D341Med (cell line): ENCODE measurements around the gene FGFRL1.
A peak's percentile ranks its signal among the peaks of the same experiment; 100 is the strongest.

Experiments used
- DNase-seq: peaks from one replicate; pipeline ENCODE4 v3.0.0; 2012; ENCODE audit warnings: low spot score

The FGFRL1 gene, protein sequence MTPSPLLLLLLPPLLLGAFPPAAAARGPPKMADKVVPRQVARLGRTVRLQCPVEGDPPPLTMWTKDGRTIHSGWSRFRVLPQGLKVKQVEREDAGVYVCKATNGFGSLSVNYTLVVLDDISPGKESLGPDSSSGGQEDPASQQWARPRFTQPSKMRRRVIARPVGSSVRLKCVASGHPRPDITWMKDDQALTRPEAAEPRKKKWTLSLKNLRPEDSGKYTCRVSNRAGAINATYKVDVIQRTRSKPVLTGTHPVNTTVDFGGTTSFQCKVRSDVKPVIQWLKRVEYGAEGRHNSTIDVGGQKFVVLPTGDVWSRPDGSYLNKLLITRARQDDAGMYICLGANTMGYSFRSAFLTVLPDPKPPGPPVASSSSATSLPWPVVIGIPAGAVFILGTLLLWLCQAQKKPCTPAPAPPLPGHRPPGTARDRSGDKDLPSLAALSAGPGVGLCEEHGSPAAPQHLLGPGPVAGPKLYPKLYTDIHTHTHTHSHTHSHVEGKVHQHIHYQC

DNA sequence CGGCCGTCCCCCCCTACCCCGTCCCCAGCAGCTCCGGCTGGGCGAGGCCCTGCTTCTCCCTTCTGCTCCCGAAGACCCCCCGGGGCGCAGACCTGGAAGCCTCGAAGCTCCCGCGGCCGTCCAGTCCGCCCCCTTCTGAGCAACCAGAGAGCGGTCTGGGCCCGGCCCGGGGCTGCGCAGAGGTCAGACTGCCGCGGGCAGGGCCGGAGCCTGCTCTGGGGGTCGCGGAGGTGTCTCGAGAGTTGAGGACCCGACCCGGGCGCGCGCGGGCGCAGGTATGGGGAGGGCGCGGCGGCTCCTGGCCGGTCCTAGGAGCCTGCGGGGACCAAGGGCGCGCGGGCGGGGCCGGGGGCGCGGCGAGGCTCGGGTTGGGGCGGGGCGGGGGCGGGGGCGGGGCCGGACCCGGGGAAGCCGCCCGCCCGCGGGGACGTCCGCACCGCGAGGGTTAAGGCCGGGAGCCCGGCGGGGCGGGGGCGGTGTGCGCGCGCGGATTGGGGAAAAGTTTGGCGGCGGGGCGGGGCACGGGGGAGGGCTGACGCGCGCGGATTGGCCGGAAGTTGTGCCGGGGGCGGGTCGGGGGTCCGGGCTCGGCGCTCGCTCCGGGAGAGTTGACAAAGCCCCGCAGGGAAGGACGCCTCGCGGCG is at the start of gene FGFRL1:
Gene FGFRL1, plus strand, starts transcription at position 605 of the 644 bp plus-strand sequence. CDS start 860 bp downstream, outside the sequence.
- peak; percentile 94 for DNase-seq

DNA sequence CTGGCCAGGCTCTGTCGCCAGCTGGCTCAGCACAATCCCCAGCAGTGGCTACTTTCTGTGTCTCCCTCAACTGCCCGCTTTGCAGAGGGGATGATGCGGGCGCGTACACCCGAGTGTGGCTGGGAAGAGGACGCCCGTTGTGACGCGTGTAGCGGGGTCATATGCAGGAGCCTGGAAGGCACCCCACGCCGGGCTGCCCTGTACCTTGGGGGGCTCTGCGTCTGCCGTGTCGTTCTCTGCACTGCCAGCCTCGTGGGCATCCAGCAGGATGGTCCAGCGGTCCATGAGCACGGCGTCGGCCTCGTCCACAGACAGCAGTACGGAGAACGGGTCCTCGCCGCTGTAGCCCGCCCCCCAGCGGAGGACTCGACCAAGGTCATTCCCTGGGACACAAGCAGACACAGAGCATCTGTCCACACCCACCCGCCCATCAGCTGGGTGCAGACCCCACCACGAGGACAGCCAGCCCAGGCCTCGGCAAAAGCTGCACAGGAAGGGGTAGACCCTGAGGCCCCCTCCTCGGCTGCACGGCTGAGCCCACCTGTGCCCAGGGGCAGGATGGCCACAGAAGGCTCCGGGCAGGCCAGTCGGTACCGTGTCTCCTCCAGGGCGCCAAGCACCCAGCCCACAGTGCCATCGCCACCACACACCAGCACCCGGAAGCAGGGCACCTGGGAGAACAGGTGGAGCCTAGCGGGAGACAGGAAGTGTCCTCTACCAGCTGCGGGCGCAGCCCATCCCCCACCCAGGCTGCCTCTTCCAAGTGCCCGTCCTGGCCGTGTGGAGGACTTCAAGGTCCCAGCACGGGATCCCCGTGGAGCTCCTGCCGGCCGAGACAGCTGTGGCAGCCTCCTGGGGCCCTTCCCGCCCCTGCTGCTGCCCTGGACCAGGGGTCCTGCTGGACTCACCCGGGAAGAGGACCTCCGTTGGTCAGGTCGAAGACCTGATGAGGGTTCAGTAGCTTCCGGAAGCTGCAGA is 48.9 kb upstream of the FGFRL1 start:
- DNase-seq, result no peak

DNA sequence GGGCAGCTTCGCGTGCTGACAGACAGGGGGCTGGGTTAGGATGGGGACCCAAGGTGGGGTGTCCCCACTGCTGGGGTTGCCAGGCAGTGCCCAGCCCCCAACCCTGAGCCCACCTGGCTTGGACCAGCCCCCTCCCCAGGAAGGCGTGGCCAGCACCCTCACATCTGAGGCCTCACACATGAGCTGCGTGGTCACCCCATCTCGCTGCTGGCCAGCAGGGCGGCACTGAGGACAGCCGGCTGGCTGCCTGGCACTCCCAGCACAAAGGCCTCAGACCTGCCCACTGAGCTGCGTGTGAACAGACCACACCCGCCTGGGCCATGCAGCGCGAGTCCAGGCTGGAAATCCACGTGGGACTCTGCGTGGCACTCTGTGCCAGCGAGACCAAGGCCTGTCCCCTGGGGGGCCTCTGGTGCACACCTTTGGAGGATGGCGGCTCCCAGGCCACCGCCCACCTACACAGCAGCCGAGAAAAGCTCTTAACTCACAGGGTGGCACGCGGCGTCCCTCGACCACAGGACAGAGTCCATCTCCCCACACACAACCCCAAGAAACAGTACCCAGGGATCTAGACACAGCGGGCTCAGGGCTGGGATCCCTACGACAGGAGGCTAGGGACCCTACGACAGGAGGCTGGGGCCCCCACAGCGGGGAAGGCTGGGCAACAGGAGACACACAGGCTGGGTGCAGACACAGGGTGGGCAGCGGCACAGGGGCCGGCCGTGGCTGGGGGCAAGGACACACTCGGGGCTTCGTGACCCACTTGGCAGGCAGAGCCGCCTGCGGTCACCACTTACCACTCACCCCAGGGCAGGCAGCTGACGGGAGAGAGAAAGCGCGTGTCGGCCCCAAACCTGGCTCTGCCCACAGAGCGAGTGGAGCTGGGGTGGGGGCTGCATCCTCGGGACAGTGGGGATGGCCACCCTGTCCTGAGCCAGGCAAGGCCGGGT is 47.9 kb upstream of the FGFRL1 start:
- no peak for DNase-seq

DNA sequence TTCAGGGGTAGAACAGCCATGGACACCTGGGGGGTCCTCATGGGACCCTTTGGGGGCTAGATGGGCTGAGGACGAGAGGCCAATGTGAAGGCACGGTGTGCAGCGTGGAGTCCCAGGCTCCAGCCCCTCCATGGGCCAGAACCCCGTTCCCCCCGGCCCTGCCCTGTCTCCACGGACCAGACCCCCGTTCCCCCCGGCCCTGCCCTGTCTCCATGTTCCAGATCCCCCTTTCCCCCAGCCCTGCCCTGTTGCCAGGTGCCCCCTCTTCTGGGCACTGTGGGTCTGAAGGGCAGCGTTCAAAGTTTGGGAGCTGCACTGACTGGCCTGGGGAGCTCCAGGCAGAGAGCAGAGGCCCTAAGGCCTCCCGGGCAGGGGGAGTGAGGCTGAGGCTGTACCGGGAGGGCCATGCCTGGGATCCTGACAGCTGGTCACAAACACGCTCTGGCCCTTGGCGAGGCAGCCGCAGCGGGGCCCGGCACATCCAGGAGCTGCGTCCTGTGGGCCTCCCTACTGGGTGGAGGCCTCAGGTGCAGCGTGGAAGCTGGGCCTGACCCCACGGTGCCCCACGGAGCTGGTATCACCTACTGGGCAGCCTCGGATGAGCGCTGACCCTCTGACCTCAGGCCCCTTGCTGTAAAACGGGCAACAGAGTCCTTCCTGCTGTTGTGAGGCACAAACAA is 46.9 kb upstream of the FGFRL1 start:
- DNase-seq, result no peak

DNA sequence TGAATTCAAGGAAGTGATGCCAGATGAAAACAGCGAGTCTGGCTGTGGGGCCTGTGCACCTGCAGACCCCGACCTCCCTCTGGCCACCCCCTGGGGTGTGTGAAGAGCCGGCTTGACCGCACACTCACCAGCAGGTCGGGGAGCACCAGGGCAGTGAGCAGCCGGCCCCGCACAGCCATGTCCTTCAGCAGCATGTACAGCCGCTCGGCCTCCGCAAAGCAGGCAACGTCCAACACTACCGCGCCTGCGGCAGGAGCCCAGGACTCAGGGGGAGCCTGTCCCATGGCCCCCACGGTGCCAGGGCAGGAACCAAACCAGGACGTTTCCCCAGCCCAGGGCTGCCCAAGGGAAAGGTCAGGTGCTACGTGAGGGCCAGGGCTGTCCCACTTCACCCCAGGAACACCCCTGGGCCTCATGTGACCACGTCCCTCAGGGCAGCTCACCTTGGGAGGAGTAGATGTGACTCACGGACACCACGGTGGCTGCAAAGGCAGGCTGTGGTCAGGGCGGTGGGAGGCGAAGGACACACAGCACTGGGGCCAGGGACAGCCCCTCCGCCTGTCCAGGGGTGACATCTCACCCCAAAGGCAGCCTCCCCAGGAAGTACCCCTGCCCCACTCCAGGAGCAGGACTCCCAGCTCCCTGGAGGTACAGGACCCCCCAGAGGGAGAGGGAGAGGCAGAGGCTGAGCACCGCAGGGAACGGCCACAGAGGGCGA is 46.2 kb upstream of the FGFRL1 start:
- DNase-seq, result no peak

DNA sequence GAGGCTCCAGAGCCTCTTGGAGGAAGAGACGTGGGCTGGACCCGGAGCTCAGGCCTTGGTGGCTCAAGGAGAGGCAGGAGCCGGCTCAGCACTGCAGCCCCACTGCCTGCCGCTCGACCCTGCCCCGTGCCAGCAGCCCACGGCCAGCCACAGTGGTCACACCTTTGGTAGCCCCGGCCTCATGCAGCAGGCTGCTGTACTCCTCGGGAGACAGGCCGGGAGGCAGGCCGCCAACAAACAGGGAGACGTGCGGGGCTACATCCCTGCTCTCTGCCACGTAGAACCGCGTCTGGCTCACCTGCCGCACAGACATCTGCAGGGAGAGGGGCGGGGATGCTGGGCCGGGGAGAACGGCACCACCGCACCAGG is 45.7 kb upstream of the FGFRL1 start:
- no peak for DNase-seq

DNA sequence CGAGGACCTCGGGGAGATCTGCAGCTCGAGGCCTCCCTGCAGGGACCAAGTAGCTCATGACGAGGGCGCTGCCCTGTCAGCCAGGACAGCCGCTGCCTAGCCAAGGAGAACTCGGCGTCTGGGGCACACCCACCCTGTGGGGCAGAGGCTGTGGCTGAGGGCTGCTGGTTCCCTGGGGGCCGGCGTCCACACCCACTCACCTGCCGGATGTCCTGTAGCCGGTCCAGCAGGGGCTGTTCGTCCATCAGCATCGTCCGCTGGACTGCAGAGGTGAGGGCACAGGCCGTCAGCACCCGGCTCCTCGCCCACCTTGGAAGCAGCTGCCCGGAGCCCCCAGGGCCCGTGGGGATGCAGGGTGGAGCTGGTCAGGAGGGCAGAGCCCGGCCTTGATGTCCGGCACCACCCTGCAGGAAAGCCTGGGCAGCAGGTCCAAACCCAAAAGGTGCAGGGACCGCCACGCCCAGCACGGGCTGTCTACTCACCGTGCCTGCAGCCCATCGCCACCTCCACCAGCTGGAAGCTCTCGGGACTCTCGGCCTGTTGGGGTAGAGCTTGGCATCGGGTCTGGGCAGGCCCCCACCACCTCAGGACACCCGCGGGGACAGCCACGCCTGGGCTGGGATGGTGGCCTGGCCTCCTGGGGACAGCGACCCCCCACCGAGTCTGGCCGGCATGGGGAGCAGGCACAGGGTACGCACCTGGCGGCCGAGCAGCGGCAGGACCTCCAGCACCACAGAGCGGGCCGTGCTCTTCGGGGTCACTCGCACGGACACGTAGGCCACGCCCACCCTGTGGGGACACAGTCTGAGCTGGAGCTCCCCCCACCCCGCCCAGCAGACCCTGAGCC is 44.9 kb upstream of the FGFRL1 start:
- DNase-seq, result no peak

DNA sequence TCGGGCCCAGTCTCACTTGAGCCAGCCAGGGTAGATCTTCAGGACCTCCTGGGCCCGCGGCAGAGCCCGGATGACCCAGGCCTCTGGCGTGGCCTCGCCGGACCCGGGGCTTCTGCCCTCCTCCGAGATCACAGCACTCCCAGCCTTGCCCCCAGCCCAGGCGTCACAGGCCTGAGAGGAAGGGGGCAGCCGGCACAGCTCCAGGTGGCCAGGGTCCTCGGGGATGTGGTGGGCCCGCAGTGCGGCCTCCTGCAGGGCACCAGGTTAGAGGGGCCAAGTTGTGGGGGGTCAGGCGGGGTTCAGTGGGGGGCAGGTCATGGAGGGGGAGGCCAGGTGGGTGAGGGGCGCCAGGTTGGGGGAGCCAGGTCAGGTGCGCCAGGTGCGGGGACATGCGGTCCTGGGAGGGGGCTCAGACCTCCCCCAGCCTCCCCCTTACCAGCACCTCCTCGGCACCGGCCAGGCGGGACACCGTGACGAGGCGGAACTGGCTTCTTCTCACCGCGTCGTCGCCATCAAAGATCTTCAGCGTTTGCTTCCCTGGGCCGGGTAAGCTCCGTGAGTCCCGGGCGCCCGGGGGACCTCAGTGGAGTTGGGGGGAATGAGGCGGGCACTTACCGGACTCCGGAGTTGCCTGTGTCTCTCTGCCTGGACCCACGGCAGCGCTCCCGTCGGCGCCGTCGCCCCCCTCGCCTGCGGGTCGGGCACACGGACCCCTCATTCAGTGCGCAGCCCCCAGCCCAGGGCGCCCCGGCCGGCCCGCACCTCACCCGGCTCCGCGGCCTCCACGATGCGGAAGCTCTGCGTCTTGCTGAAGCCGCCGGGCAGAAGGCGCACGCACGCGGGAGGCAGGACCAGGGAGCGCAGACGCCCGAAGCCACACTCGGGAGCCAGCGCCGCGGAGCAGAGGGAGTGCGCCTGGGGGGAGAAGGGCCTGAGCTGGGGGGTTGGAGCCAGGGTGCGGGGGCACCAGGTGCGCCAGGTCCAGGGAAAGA is 44.0 kb upstream of the FGFRL1 start:
- no peak for DNase-seq

DNA sequence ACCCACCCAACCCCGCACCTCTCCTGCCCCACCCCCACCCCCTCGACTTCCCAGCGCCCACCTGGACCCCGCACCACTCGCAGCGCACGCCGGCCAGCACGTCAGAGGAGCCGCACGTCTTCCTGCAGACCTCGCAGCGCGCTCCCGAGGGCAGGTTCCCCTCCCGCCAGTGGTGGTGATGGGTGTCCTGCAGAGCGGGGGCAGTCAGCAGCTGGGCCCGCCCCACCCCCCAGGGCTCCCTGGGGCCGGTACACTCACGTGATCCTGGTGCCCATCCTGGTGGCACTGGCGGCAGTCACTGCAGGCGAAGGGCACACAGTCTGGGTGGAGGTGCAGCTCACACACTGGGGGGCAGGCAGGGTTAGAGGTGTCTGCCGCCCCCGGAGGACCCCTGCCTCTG is 43.2 kb upstream of the FGFRL1 start:
- no peak for DNase-seq

DNA sequence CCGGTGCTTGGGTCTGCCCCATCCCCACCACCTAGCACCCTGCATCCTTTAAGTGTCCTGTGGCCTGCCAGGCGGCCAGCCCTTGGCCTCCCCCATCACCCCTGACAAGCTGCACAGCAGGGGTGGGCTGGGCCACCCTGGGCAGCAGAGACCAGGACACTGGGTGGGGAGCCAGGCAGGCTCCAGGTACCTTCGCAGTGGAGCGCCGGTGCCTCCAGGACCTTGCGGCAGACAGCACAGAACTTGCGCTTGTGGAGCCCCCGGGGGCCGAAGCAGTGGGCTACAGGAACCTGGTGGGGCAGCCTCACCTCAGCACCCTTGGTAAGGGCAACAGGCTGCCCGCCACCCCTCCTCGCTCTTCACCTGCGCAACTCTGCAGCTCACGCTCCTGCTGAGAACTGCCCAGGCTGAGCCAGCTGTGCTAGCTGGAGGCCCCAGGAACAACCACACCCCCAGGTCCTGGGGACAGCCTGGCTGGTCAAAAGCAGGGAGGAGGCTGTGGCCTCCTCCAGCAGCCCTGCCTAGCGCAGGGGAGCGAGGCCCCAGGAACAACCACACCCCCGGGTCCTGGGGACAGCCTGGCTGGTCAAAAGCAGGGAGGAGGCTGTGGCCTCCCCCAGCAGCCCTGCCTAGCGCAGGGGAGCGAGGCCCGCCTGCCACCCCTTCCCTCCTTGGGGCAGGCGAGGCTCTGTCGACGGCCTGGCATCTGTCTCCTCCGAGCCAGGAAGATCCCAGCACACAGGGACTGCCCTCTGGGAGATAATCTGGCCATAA is 42.6 kb upstream of the FGFRL1 start:
- DNase-seq, result no peak

DNA sequence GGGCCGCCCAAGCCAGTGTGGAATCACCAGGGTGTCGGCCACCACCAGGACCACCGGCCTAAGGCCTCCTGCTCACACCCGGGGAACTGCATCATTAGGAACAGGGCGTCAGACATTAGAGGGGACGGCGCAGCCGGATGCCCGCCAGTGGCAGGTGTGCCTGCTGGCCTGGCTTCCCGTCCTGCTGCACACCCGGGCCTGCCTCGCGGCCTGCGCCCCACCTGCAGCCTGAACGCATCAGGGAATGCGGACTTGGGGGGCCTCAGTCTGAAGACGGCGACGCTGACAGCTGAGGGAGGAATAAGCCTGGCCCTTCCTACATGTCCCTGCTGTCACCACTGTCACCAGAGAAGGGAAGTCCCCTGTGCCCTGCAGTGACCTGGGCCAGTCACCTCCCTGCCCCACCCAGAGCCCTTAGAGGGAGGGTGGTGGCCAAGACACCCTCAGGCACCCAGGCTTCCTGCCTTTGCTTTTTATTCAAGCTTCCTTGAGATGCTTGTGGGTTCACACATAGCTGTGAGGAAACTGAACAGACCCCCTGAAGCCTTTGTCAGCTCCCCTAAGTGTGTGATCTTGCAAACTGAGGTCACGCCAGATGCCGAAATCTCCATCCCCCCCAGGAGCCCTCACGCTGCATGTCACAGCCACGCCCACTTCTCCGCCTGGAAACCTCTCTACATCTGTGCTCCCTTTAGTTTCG is 41.2 kb upstream of the FGFRL1 start:
- DNase-seq, result no peak

DNA sequence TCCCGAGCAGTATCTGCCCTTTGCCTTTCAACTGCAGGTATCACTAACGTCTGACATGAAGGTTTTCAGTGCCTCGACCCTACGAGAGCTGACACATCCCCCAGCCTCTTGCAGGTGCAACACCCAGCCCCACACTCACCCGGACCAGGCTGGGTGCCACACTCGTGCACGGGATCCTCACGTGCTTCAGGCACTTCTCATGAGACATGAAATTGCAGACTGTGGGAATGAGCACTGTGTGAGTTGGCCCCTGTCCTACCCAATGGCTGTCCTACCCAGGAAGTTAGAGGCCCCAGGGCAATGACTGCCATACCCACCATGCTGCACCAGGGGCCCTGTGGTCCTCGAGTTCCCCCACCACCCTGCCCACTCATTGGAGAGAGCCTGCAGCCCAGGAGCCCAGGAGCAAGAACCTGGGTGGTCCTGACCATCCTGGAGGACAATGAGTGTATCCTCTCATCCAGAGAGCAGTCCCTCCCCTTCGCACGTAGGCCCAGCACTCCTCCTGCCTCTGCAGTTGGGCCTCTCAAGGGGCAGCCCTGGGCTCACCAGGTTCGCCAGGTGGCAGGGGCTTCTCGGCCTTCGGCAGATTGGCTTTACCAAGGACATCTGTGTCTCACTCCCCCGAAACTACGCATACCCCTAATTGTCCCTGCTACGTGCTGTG is 40.4 kb upstream of the FGFRL1 start:
- no peak for DNase-seq

DNA sequence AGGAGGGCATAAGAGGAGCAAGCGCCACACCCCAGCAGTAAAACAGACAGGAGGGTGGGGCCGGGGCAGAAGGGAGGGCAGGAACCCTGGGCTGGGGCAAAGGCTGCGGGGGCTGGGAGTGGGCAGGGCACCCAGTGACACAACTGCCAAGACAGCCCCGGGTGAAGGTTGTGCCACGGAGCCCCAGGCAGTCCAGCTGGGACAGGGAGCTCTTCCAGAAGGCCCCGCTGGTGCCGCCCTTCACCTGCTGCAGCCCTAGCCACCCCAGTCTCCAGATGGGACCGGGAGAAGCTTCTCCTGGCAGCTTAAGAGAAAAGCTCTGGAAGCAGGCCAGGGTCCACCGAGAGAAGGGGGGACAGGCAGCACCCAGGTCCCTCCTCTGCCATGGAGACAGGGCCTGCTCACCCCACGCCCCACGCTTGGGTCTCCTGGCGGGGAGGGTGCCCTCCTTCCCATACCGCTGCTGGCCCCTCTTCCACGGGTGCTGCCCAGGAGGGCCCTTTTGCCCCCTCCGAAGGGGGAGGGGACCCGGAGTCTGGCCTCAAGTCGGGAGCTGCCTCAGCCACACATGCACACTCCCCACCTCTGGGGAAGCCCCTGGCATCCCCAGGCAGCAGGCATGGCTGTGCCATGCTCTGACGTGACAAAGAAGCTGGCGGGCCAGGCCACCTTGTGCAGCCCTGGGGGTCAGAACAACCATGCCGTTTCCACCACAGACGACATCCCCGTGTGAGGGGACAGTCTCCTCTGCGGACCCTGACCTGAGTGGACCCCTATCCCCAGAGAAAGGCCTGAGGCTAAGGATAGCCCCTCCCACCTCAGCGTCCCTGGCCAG is 39.5 kb upstream of the FGFRL1 start:
- DNase-seq, result peak; percentile 78

DNA sequence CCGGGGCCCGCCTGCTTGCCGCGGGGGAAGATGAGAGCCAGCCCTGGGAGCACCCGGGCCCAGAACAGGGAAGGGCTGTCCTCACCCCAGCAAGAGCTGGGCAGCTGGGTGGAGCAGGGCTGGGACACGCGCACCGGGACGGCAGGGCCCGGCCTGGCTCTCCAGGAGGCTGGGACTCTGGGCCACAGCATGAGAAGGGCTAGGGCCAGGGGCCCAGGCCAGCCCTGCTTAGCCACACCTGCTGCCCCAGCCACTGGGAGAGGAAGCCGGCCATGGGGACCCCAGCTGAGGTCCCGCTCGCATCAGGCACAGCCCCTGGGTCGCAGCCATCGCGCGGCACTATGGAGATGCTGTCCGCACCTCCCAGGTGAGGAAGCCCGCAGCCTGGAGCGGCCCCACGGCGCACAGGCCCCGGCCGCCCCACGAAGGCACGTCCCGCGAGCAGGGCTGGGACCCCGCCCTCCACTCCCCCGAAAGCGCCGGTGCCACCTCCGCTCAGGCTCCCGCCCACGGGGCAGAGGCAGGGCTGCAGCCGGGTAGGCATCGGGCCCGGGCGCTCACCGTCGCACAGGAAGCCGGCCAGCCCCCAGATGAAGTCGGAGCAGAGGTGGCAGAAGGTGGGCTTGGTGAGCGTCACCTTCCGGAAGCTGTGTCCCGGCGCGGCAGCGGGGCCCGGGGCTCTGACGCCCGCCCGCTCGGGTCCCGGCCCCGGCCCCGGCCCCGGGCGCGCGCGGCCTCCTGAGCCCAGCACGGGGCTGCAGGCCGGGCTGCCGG is 38.6 kb upstream of the FGFRL1 start:
- peak; percentile 67 for DNase-seq
